Coronary artery (tissue), 2 donors: ENCODE measurements around the gene ATXN1.

Experiments
- DNase-seq: peaks from one replicate; pipeline ENCODE4 v3.0.0-alpha.2; 2017; ENCODE audit warnings: low spot score
- H3K27ac ChIP-seq, 2 donors: fragments of 200-600 bp; sonication (generic); one replicate each; pipeline ENCODE4 v1.5.1; 2016 to 2019
- H3K4me3 ChIP-seq: fragments of 200-600 bp; sonication (generic); 2 replicates; pipeline ENCODE4 v1.5.1; 2016; ENCODE audit warnings: mild to moderate bottlenecking, moderate library complexity
- TF ChIP-seq, protein P1 (sequence below): fragments of 200-600 bp; sonication (generic); IDR thresholded peaks from one replicate; pipeline ENCODE4 v1.5.1; 2019; ENCODE audit warnings: antibody characterized with exemption

The ATXN1 gene

DNA sequence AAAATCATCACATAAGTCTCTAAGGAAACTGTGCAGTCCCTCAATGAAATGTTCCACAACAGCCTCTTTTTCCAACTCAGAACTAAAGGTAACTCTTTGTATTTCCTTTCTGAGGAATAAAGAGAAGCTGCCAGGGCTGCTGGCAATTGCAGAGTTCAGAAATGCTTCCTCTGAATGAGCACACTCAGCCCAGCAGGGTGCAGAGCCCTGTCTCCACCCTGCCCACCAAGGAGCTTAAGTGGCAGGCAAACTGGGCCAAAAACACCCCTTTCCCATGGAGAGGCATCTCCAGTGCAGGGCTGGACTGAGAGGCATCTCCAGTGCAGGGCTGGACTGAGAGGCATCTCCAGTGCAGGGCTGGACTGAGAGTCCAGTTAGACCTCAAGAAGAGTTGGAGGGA, 267.5 kb downstream of the ATXN1 start:
- Histone ChIP-seq H3K27ac (no peak overlapping the region), H3K4me3 (no peak overlapping the region)
- no peak for DNase-seq
- TF ChIP-seq, protein P1, sequence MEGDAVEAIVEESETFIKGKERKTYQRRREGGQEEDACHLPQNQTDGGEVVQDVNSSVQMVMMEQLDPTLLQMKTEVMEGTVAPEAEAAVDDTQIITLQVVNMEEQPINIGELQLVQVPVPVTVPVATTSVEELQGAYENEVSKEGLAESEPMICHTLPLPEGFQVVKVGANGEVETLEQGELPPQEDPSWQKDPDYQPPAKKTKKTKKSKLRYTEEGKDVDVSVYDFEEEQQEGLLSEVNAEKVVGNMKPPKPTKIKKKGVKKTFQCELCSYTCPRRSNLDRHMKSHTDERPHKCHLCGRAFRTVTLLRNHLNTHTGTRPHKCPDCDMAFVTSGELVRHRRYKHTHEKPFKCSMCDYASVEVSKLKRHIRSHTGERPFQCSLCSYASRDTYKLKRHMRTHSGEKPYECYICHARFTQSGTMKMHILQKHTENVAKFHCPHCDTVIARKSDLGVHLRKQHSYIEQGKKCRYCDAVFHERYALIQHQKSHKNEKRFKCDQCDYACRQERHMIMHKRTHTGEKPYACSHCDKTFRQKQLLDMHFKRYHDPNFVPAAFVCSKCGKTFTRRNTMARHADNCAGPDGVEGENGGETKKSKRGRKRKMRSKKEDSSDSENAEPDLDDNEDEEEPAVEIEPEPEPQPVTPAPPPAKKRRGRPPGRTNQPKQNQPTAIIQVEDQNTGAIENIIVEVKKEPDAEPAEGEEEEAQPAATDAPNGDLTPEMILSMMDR: no peak

DNA sequence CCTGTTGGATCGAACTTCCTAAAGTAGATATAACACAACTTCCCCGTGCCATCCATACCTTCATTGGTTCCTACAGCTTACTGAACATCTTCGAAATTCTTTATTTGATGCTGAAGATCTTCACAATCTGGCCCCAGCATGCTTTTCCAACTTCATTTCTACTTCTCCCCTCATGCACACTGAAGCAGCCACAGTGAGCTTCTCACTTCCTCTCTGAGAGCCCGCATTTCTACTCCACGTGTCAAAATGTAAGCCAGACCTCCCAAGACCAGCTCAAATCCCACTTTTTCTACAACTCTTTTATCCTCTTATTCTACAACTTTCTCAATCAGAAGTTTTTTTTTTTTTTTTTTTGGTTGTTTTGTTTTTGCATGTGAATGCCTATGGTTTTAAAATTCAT, 268.1 kb downstream of the ATXN1 start:
- Histone ChIP-seq H3K4me3 (no peak overlapping the region), H3K27ac (no peak overlapping the region)
- DNase-seq: no peak
- TF ChIP-seq, protein P1: no peak

DNA sequence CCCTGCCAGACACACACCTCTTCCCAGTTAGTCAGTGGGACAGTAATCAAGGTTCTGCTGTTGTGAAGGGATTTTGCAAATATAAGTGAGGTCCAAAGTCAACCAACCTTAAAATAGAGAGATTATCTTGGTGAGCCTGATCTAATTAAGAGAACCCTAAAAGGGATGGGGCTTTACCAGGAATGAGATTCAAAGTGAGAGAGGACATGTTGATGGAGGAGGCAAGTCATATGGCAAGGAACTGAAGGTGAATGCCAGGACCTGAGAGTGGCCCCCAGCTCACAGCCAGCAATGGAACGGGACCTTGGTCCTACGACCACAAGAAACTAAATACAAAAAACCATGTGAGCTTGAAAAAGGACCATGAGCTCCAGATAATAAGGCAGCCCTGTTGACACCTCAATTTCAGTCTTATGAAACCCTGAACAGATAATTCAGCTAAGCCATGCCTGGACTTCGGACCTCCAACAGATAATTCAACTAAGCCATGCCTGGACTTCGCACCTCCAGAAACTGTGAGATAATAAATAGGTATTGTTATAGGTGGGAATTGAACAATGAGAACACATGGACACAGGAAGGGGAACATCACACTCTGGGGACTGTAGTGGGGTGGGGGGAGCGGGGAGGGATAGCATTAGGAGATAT, 269.5 kb downstream of the ATXN1 start:
- no peak overlapping the region for H3K4me3 ChIP-seq
- no peak overlapping the region for H3K27ac ChIP-seq
- DNase-seq: no peak
- TF ChIP-seq, protein P1: no peak

DNA sequence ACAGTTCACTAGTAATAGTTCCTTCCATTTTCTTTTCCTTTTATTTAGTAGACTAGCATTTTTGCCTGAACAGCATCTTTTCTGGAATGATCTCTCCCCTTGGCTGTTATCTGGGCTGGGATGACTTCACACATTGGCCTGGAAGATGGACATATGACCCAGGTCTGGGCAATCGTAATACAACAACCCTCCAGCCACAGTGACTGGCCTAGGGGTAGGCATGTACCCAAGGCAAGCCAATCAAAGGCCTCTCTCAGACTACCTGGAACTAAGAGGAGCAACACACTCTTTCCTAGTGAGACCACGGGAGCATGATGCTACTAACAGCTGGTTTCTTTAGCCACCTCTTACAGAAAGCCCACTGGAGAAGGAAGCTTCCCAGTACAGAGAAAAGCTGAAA, 270.6 kb downstream of the ATXN1 start:
- DNase-seq: no peak
- Histone ChIP-seq H3K27ac (no peak overlapping the region), H3K4me3 (no peak overlapping the region)
- TF ChIP-seq, protein P1: no peak

DNA sequence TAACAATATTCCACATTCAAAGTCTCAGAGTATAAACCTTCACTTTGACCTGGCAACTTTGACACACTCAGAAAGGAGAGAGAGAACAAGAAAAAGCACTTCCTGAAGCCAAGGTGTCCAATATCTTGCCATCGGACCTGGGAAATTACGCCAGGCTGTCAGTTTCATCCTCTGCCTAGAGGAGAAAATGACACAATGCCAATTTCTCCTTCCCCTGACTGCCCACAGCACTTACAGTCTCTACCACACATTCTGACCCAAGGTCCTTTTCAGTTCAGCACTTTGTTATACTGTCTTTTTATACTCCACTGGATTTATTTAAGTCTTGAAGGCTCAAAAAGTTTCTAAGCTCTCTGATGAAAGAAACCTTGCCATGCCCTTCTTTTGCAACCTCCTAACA, 272.4 kb downstream of the ATXN1 start:
- Histone ChIP-seq H3K4me3 (no peak overlapping the region), H3K27ac (no peak overlapping the region)
- DNase-seq: no peak
- TF ChIP-seq, protein P1: no peak

DNA sequence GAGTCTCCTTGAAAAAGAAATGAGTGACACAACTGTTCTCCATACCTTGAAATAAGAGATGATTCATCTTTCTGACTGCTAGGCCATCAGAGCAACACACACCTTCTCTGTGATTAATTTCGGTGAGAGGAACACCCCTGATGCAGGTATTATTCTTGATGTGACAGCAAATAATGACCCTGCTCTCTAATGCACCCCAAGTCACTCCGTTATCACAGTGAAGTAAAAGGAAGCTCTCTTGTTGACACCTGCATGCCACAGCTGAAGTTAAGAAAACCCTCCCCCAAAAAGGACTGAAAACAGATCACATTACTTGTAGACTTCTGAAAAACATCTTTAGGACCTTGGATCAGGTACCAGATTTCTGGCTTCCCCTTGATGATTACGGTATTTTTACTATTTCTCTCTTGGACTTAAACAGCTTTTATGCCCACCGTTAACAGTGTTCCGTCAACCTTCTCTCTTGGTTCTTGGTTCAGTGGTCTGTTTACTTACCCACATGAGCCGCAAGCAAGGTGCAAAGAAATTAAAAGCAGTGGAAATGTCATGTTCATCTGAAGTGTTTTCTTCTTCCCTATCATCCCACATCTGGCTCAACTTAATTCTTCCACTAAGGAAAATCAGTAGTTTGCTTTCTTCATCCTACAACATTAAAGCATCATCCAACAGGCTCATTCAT, 273.1 kb downstream of the ATXN1 start:
- TF ChIP-seq, protein P1: no peak
- DNase-seq: no peak

DNA sequence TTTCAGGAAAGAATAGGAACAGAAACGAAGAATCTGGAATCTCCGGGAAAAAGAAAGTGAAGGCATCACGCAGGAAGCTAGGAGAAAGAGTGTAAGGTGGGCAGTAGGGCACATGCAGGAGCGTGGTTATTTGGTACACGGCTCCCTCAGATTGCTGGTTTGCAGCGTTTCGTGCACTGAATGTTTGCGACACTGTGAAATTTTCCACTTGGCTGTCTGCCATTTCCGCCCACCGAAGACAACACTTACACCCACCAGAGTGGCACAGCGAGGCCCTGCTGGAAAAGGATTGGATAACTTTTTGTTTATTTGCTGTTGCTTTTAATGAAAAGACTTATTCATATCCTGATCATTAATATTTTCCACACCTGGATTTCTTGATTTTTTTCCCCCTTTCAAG, 274.6 kb downstream of the ATXN1 start:
- no peak overlapping the region for H3K27ac ChIP-seq

More for the DNA sequence above, 273.1 kb downstream of the ATXN1 start:
- Histone ChIP-seq H3K4me3 (no peak overlapping the region), H3K27ac (no peak overlapping the region)

More for the DNA sequence above, 274.6 kb downstream of the ATXN1 start:
- TF ChIP-seq, protein P1: no peak
- no peak for DNase-seq
- peak overlapping the region; percentile 47 for H3K4me3 ChIP-seq
